AG04450 (cell line): Measurements from ENCODE around the gene EVC2. TPM values are rescaled to one million over a fixed set of nuclear protein-coding genes. Genes with fewer than 3 reads are reported as not detected.

ENCODE experiments used
- CTCF ChIA-PET: fragments of 300-600, 350-600 bp; formaldehyde crosslinking; extraction: SDS; loops from one replicate; lab custom pipeline; 2022; ENCODE audit warnings: antibody characterized with exemption, inconsistent platforms; lab: Charles Lee
- POLR2A ChIA-PET: fragments of 350-600 bp; formaldehyde crosslinking; extraction: SDS; loops from one replicate; lab custom pipeline; 2021; ENCODE audit warnings: antibody characterized with exemption, inconsistent platforms; lab: Yijun Ruan, JAX
- DNase-seq: peaks from one replicate; pipeline ENCODE4 v3.0.0-alpha.2; 2011; ENCODE audit warnings: low read depth, low spot score
- H3K27ac ChIP-seq: one replicate; pipeline ENCODE4 v1.5.1; 2012; ENCODE audit warnings: low read depth, low read length, control low read depth
- H3K27me3 ChIP-seq: one replicate; pipeline ENCODE4 v1.6.0; 2012; ENCODE audit warnings: low read length; ENCODE audit not compliant: control insufficient read depth, insufficient read depth
- H3K4me3 ChIP-seq: 2 replicates; pipeline ENCODE4 v1.5.1; 2011; ENCODE audit warnings: mild to moderate bottlenecking, low read depth, low read length, control low read depth
- H3K9me3 ChIP-seq: 2 replicates; pipeline ENCODE4 v1.5.1; 2012; ENCODE audit warnings: low read length; ENCODE audit not compliant: control insufficient read depth, insufficient read depth
- CTCF ChIP-seq: IDR thresholded peaks from 2 replicates; pipeline ENCODE4 v1.5.1; 2011; ENCODE audit warnings: low read depth, low read length, control low read depth, inconsistent platforms
- polyA plus RNA-seq: library from polyadenylated mRNA; depleted of rRNA; stranded (reverse); fragments of >200 nt; gene quantifications from 2 replicates; pipeline ENCODE4 v1.2.3, GENCODE V29; 2011

EVC2 gene
- polyA plus RNA-seq, 1 experiment, result 2.1 TPM

- Histone ChIP-seq H3K27ac (no peak overlapping the region), H3K27me3 (no peaks in the 10 kb centered on the region), H3K9me3 (no peaks in the 10 kb centered on the region), H3K4me3 (no peak overlapping the region)
- no peak for DNase-seq
- CTCF ChIA-PET, result no interaction called here
- POLR2A ChIA-PET, result no interaction called here
- no peak for TF ChIP-seq CTCF
Measured at GRCh38 chr4:5622596-5622995, 85.8 kb downstream of the EVC2 start.

DNA sequence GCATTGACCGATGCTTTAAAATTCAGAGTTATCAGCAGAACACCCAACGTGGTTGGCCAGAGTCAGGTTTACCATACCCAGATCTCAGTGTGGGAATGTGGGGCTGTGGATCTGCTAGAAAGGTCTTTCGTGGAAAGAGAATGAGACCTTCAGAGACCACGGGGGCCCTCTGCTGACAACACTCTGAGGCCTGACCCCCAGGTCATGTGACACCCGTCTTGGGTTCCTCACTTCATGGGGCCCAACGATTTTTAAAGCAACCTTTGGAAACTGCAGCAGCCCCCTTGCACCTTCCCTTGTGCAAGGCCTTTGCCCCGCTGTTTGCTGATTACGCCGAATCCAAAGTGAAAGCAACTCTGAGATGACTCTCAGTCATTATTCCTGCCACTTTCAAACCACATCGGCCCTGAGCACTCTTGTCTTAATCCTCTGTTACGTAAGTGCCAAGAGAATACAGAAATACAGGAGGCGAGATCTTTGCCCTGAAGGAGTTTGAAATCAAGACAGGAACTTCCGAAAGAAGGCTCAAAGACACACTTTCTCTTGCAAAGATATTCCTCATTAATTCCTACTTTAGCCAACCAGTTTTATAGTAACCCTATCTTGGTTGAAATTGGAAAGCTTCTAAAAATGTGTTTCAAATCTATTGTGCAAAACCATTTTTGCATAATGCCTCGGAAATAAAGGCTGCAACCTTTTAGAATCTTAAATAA lies 88.3 kb downstream of the EVC2 start:
- no peak for DNase-seq
- CTCF ChIA-PET, result interaction anchor here (1.3 kb wide), 1 partner anchor 193 kb away, joined by 3 read pairs; no protein-coding TSS in a partner anchor
- H3K4me3 ChIP-seq, result no peak overlapping the region
- TF ChIP-seq CTCF, result no peak
- no peak overlapping the region for H3K27ac ChIP-seq
- no peaks in the 10 kb centered on the region for H3K9me3 ChIP-seq
- POLR2A ChIA-PET, result no interaction called here
- no peaks in the 10 kb centered on the region for H3K27me3 ChIP-seq

- no peak for TF ChIP-seq CTCF
- no peak for DNase-seq
- Histone ChIP-seq H3K27me3 (no peaks in the 10 kb centered on the region), H3K4me3 (no peak overlapping the region), H3K9me3 (no peaks in the 10 kb centered on the region), H3K27ac (no peak overlapping the region)
- ChIA-PET CTCF (interaction anchor here (1.0 to 1.6 kb wide), 3 partner anchors 18 to 194 kb away, joined by 3 to 5 read pairs (median 5); no protein-coding TSS in a partner anchor), POLR2A (no interaction called here)
Measured at GRCh38 chr4:5618051-5618960, 90.1 kb downstream of the EVC2 start.

DNA sequence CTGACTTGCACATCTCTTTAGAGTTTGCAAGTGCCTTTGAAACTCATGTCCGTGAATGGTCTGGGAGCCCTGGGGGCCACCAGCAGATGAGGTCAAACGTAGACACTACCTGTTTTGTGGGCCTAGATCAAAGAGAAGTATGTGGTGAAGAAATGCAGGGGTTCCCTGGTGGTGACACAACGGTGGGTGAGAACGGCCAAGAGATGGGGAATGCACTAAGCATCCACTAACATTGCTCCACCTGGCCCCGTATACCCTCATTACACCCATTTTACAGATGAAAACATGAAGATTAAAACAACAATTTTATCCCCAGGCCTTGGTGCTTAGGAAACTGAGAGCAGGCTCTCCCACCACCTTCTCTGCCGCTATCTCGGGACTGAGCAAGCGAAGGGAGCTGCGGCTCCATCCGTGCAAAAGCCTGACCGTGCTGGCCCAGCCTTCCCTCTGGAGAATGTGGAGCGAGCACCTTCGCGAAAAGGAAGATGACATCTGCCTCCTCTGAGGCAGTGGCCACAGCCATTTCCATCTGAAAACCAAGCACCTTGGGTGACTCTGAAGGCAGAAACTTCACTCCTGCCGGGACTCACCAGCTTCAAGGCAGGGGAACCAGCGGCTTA lies 91.9 kb downstream of the EVC2 start:
- H3K9me3 ChIP-seq, result no peaks in the 10 kb centered on the region

More for the DNA sequence above, 91.9 kb downstream of the EVC2 start:
- POLR2A ChIA-PET, result no interaction called here
- no peak overlapping the region for H3K27ac ChIP-seq
- CTCF ChIA-PET, result interaction anchor here (0.9 to 1.6 kb wide), 2 partner anchors 173 to 174 kb away, joined by 3 to 5 read pairs; no protein-coding TSS in a partner anchor
- TF ChIP-seq CTCF, result no peak
- no peak overlapping the region for H3K4me3 ChIP-seq
- no peaks in the 10 kb centered on the region for H3K27me3 ChIP-seq
- DNase-seq, result no peak
